Inferior parietal cortex (tissue), 1 donor: ENCODE results near the gene SMARCD3.

ENCODE experiments used
- DNase-seq: peaks from one replicate; pipeline ENCODE4 v3.0.0-alpha.2; 2016; ENCODE audit errors: extremely low spot score

The SMARCD3 gene

DNA sequence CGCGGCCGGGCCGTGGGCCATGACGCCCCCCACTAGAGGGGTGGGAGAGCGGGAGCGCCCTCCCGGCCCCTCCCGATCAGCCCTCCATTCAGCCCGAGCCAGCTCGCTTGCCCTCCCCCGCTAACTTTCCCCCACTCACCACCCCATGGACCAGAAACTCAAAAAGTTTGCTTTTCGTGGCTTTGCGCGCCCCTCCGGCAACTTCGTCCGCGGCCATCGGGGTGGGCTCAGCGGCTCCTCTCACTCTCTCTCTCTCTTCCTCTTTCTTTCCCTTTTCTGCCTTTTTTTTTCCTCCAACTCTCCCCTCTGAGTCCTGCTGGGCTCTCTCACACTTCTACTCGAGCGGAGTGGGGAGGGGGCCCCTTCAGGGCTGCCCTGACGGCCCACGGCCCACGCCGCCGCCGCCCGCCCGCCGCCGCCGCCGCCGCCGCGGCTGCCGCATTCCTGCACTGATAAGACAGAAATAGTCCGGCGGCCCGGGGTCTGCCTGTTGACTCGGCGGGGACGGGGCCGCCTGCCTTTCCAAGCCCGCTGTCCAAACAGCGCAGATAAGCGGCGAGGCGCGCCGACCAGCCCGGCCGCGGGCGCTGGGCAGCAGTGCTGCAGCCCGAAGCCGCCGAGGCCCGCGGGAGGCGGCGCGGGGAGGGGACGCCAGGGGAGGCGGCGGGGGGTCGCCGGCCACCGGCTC, at the start of gene SMARCD3:
TSS of gene SMARCD3 (minus strand) at position 349 of the 688 bp plus-strand sequence. CDS start at position 217, 132 bp downstream.
- peak; percentile 62 for DNase-seq

DNA sequence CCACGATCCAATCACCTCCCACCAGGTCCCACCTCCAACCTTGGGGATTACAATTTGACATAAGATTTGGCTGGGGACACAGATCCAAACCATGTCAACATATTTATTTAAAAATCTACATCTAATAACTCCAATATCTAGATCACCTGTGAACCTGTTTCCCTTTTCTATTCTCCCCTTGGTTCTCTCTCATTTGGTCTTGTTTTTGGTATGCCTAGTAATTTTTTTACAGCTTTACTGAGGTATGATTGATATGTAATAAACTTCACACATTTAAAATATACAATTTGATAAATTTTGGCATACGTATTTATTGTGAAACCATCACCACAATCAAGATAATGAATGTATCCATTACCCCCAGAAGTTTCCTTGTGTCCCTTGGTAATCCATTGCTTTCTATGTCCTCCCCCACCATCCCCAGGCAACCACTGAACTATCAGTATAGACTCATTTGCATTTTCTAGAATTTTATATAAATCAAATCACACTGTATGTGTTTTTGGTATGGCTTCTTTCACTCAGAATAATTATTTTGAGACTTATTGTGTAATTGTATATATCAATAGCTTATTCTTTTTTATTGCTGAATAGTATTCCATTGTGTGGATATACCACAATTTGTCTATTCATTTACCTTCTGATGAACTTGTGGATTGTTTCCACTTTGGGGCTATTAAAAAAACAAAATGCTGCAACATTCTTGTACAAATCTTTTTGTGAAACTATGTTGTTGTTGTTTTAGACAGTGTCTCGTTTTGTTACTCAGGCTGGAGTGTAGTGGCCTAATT, 47.9 kb upstream of the SMARCD3 start:
- no peak for DNase-seq

DNA sequence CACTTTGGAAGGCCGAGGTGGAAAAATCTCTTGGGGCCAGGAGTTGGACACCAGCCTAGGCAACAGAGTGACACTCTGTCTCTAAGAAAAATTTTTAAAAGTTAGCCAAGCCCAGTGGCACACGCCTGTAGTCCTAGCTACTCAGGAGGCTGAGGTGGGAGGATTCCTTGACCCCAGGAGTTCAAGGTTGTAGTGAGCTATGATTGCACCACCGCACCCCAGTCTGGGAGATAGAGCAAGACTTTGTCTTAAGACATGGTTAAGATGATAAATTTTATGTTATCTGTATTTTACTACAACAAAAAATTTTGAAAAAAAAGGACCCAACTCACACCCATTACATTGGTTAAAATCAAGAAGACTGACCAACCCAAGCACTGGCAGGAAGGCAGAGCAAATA, 44.4 kb upstream of the SMARCD3 start:
- no peak for DNase-seq

DNA sequence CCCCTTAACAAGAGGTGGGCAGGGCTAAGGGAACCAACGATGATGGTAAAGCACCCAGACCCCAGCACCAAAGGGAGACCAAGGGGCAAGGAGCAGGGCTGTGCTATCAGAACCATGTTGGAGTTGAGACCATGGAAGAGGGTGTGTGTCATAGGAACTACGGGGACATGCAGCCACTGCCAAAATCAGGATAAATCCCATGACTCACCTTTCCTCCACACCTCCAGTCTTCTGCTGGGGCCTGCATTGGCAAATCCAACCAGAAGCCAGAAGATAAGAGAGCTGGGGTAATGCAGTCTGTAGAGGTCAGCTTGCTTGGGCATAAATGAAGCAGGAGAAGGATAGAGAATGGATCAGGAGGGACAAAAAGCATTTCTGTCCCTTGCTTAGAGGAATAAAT, 42.7 kb upstream of the SMARCD3 start:
- no peak for DNase-seq

DNA sequence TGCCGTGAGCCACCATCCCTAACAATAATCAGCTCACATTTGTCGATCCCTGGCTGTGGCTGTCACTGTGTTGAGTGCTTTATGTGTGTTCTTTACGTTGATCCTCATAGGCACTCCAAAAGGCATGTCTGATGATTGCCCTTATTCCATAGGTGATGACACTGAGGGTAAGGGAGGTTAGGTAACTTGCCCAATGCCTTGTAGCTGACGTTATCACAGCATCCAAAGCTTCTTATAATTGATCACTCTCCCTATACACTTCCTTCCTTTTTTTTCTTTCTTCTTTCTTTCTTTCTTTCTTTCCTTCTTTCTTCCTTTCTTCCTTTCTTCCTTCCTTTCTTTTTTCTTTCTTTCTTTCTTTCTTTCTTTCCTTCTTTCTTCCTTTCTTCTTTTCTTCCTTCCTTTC, 41.9 kb upstream of the SMARCD3 start:
- DNase-seq, result no peak

DNA sequence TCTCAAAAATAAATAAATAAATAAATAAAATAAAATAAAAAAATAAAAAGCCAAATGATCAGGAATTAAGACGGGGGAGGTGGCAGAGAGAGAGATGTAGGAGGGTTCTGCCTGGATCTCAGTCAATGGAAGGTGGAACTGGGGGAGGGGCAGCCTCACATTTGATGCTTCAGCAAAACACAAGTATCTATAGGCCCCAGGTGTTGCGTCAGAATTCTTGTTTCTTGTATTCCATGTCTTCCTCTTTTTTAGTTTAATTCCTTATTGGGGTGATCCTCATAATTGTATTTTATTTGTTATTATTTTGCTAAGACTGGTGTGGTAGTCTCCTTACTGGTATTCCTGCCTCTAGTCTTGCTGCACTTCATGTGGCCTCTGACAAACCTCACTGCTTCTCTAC, 41.4 kb upstream of the SMARCD3 start:
- DNase-seq, result no peak

DNA sequence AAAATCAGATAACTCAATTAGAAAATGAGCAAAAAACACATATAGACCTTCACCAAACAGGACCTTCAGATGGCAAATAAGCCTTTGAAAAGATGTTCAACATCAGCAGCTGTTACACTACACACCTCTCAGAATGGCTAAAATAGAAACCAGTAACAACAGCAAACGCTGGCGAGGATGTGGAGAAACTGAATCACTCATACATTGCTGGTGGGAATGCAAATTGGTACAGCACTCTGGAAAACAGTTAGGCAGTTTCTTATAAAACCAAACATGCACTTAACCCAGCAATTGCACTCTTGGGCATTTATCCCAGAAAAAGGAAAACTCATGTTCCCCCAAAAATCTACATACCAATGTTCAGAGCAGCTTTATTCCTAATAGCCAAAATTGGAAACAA, 37.7 kb upstream of the SMARCD3 start:
- DNase-seq, result no peak

DNA sequence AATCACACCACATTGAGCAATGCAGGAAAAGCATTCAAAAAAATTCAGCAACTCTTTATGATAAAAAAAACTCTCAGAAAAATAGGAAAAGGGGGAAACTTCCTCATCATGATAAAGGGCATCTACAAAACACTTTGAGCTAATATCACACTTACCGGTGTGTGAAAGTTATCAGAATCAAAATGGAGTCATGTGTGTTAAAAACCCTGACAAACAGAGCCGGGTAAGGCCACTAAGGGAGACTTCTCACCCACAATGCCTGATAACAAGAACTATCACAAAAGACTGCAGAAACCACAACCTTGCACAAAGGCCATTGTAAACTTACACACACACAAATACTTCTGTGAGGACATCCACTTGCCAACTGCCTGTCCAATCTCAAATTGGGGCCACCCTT, 34.8 kb upstream of the SMARCD3 start:
- DNase-seq, result no peak

DNA sequence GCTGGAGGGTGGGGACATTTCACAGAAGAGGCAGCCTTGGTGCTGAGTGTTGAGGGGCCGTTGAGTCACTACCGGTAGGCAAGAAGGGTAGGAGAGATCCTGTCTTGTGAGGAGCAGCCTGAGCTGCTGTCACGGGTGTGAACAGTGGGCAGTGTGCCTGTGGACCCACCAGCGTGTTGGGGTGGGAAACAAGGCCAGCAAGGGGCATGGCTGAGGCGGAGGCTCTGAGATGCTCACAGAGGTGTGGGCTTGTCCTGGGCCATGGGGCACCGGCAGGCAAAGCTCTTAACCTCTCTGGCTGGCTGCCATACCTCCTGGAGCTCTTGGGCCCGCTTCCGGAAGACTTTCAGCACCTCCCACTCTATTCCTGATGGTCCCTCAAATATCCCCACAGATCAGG, 33.6 kb upstream of the SMARCD3 start:
- DNase-seq, result no peak

DNA sequence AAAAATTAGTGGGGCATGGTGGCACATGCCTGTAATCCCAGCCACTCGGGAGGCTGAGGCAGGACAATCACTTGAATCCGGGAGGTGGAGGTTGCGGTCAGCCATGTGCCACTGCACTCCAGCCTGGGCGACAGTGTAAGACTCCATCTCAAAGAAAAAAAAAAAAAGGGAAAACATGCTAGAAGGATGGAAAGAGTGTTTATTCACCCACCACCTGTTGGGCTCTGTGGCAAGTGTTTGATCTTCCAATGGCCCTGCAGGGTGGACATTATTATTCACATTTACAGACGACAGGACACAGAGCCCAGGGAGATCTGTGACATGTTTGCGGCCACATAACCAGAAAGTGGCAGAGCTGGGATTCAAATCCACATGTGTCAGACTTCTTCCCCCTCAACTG, 33.2 kb upstream of the SMARCD3 start:
- DNase-seq, result no peak

DNA sequence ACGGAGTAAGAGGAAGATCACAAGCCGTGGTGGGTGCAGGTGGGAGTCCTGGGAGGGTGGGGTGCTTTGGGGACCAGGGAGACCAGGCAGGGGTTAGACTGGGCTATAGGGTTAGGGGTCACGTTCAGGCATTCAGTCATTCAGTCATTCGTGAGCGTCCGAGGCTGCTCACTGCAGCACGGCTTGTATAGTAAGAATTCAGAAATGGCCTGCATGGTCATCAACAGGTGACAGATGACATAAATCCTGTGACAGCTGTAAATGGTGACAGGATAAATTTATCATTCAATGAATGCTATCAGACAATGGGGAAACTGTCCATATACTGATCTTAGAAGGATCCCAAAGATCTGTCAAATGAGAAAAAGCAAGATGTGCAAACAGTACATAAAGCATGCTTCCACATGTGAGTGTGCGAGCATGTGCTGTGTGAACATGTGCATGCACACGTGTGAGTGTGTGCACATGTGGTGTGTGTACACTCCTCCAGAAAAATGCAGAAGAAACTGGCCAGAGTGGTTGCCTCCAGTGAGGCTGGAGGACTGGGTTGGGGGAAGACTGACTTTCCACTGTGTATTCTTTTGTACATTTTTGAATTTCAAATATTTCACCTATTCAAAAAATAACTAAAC, 32.0 kb upstream of the SMARCD3 start:
- no peak for DNase-seq

DNA sequence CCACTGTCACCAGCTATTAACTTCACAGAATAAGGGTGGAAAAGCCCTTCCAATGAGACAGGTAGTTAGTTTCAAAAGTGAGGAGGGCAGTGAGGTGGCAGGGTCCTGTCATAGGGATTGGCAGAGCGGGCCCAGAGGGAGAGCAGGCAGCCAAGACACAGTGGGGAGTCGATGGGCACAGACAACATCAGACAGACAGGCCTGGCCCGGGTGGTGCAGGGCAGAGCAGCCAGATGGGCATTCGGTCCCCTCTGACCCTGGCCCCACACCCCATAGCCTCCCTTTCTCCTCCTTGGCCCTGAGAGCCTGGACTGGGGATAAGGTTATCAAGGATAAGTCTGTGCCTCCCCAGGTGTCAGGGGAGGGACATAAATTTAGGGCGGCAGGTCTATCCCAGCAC, 31.4 kb upstream of the SMARCD3 start:
- no peak for DNase-seq

DNA sequence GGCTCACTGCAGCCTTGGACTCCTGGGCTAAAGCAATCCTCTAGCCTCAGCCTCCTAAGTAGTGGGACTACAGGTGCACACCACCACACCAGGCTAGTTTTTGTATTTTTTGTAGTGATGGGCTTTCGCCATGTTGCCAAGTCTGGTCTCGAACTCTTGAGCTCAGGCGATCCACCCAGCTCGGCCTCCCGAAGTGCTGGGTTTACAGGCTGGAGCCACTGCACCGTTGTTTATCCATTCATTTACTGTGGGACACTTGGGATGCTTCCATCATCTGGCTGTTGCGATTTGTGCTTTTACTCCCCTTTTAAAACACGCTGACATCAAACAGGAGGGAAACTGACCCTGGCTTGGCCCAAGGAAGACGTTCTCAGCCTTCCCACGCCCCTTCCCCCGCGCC, 30.5 kb upstream of the SMARCD3 start:
- DNase-seq, result no peak

DNA sequence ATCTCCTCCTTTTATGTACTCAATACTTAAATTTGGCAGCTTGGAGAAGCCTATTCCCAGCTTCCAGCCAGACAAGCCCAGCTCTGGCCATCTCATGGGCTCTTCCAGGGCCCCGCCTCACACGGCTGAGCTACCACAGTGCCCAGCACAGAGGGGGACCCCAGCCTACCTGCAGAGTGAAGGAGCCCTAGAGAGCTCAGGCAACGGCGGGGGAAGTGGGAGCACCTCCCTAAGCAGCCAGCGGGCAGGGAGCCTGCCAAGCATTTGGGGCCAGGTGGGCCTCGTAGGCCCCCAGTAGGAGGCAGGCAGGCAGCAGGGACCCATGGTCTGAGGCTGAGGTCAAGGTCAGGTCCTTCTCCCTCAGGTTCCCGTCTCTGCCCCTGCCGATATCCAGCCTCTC, 29.1 kb upstream of the SMARCD3 start:
- no peak for DNase-seq

DNA sequence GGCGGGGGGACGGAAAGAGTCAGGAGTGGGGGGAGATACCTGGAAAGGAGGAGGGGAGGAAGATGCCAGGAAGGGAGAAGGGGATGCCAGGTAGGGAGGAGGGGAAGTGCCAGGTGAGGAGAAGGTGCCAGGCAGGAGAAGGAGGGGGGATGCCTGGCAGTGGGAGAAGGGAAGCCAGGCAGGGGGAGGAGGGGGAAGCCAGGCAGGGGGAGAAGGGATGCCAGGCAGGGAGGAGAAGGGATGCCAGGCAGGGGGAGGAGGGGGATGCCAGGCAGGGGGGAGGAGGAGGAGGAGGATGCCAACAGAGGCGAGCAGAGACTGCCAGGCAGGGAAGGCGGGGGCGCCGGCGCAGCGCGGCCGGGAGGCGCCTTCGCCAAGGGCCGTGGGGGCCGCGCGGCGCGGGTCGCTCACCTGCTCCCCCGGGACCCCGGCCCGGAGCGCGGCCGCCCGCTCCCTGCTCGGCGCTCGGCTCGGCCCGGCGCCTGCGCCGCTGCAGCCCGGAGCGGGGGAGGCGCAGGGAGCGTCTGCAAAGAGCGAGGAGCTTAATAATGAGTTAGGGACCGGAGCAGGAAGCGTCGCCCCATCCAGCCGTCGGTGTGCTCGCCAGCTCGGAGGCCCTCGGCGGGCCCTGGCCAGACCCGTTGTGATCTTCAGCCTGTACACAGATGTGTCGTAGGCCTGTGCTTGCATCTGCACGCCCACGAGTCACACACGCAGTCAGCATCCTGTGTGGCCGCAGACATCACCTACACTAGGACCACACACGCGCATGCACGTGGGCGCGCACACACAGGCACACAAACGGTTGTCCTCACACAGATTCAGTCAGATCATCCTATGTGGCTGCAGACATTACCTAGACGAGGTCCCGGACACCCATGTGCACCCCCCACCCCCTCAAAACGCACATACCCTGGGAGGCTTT, 28.4 kb upstream of the SMARCD3 start:
- peak; percentile 61 for DNase-seq

DNA sequence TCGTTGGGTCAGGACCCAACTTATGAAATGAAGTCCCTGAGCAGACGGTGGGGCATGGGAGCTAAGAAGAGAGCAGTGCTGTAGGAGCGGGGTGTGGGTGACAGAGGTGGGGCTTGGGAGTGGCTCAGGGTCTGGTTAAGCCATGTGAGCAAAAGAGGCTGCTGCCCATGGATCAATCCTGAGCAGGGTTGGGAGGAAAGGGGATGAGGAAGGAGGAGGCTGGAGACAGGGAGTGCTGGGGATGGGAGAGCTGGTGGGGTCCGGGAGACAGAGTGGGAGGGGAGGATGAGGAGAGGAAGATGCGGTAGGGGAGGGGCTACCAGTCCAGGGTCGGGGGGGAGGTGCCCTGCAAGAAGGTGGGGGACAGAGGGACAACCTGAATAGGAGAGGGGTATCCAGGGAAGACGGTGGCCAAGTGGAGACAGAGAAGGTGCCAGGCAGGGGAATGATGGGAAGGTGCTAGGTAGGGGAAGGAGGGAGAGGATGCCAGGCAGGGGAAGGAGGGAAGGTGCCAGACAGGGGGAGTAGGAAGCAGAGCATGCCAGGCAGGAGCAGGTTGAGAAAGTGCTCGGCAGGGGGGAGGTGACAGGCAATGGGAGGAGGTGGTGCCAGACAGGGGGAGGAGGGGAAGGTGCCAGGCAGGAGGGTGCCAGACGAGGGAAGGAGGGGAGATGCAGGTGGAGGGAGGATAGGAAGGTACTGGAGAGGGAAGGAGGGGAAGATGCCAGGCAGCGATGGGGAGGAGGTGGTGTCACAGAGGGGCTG, 27.5 kb upstream of the SMARCD3 start:
- DNase-seq, result no peak

DNA sequence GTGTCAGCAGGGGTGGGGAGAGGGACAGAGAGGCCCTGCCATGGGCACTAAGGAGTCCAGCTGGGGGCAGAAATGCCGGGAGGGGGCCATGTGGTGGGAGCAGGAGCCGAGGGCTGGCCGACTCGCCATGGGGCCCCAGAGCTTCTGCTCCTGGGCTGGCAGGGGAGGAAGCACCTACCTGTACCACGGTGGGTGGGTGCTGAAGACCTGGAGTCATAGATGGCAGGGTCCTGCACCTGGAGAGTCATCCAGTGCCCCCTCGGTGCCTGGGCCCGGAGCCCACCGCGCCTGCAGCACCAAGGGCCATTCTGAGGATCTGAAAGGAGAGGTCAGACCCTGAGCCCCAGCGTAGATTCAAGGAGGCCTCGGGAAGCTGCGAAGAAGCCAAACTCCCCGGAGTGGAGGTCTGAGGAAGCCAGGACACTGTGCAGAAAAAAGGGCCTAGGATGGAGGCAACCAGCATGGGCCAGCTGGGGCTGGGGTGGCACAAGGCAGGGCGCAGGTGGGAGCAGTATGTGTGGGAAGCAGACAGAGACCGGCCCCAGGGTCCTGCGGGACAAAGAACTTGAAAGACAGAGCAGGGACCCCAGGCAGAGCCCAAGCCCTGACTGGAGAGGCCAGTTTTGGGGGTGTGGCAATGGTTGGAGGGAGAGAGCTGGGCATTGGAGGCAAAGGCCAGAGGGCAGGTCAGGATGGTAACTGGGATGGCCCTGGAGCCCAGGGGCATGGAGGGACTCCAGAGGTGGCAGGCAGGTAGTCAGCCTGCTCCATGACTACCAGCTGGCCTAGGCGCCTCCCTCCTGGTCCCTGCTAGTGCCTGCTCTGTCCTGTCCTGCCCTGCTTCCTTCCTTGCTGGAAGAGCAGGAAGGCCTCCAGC, 26.7 kb upstream of the SMARCD3 start:
- DNase-seq, result no peak

DNA sequence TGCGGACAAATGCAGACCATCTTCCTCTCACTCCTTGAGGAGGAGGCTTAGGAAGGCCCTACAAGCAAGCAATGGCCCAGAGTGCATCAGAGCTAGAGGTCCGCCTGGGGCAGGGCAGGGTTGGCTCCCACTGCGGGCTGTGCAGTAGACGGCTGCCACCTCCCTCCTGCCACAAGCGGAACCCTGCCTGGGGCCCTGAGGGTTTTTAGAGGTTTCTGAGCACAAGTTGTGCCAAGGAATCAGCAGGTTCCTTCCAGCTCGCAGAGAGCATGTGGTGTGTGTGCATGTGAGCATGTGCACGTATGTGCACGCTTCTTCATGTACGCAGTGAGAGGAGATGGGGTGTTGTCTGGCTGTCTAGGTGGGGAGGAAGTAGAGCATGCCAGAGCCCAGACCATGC, 25.9 kb upstream of the SMARCD3 start:
- no peak for DNase-seq

DNA sequence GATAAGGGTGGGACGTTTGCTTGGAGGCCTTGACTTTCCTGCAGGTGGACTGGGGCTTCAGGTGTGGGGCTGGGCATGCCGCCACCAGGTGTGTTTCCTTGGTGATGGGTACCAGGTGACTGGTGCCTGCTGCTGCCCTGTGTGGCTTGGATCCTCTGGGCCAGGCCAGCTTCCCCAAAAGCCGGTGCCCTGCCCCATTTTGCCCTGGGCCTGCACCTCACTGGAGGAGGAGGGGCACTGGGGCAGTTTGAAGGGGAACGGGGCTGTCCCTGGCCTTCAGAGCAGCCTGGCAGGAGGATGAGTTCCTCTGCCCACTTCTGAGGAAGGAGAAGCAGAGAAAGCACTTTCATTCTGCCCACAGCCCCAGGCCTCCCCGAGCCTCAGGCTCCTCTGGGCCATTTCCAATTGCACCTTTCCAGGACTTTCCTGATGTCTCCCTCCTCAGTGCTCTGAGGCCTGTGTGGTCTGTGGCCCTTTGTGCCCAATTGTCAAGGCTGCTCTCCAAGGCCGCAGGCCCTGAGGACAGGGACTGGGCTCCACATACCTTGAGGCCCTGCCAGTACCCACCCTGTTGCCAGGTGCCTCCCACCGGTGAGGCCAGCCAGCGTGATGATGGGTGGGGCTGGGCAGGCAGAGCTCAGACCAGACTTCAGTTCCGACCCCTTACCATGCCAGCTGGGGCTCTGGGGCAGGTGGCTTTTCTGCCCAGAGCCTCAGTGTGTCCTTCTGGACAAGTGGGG, 25.3 kb upstream of the SMARCD3 start:
- no peak for DNase-seq
